Measurements from ENCODE around the gene MEIS2. TPM values are rescaled to one million over a fixed set of nuclear protein-coding genes. Genes with fewer than 3 reads are reported as not detected.
A peak's percentile ranks its signal among the peaks of the same experiment; 100 is the strongest.

Gene MEIS2
- total RNA-seq, 2 donors from 2014 or later = 24.3 to 29.8 TPM

- peak overlapping the region in 1 of 2 donors; percentile 49 for H3K27ac ChIP-seq
- no peaks in the 10 kb centered on the region for H3K9me3 ChIP-seq
- no peak for DNase-seq (ENCODE audit: low spot score)
- H3K36me3 ChIP-seq = no peaks in the 10 kb centered on the region
- peaks cover 0 to 10% of the 10 kb centered on the region in 2 donors for H3K4me1 ChIP-seq
- H3K4me3 ChIP-seq = no peak overlapping the region
- peaks cover 7 to 8% of the 10 kb centered on the region in 2 donors for H3K27me3 ChIP-seq
- no peak for TF ChIP-seq CTCF (IDR thresholded peaks at IDR 0.05)
These were observed 11.8 kb upstream of the MEIS2 start for GRCh38 chr15:37112171-37112570.

GRCh38 chr15:37111427-37111717, 11.0 kb upstream of the MEIS2 start:
- no peaks in the 10 kb centered on the region for H3K9me3 ChIP-seq
- no peaks in the 10 kb centered on the region for H3K36me3 ChIP-seq
- H3K27ac ChIP-seq = peak overlapping the region in 1 of 2 donors; percentile 49
- DNase-seq (ENCODE audit: low spot score) = no peak
- peak overlapping the region in 1 of 2 donors; percentile 49 for H3K4me3 ChIP-seq
- TF ChIP-seq CTCF (IDR thresholded peaks at IDR 0.05) = no peak
- peaks cover 7 to 10% of the 10 kb centered on the region in 2 donors for H3K27me3 ChIP-seq
- H3K4me1 ChIP-seq = peaks cover 0 to 10% of the 10 kb centered on the region in 2 donors

GRCh38 chr15:37109872-37110572, 9.7 kb upstream of the MEIS2 start:
- Histone ChIP-seq H3K9me3 (no peaks in the 10 kb centered on the region), H3K27me3 (peaks cover 7 to 10% of the 10 kb centered on the region in 2 donors), H3K36me3 (no peaks in the 10 kb centered on the region), H3K4me3 (peak overlapping the region; percentile 33 to 49), H3K27ac (peak overlapping the region; percentile 49 to 60), H3K4me1 (peaks cover 0 to 10% of the 10 kb centered on the region in 2 donors)
- DNase-seq (ENCODE audit: low spot score) = peak; percentile 74
- TF ChIP-seq CTCF (IDR thresholded peaks at IDR 0.05) = no peak

- TF ChIP-seq CTCF (IDR thresholded peaks at IDR 0.05) = no peak
- H3K27ac ChIP-seq = peak overlapping the region in 1 of 2 donors; percentile 49
- peaks cover 7 to 10% of the 10 kb centered on the region in 2 donors for H3K27me3 ChIP-seq
- no peaks in the 10 kb centered on the region for H3K36me3 ChIP-seq
- peak overlapping the region in 1 of 2 donors; percentile 49 for H3K4me3 ChIP-seq
- DNase-seq (ENCODE audit: low spot score) = no peak
- H3K9me3 ChIP-seq = no peaks in the 10 kb centered on the region
- peaks cover 0 to 10% of the 10 kb centered on the region in 2 donors for H3K4me1 ChIP-seq
These were observed 9.0 kb upstream of the MEIS2 start for GRCh38 chr15:37109168-37109871.

- H3K4me3 ChIP-seq = peak overlapping the region in 1 of 2 donors; percentile 49
- H3K4me1 ChIP-seq = peaks cover 0 to 10% of the 10 kb centered on the region in 2 donors
- H3K27me3 ChIP-seq = peaks cover 7 to 10% of the 10 kb centered on the region in 2 donors
- H3K27ac ChIP-seq = peak overlapping the region in 1 of 2 donors; percentile 49
- H3K9me3 ChIP-seq = no peaks in the 10 kb centered on the region
- TF ChIP-seq CTCF (IDR thresholded peaks at IDR 0.05) = no peak
- DNase-seq (ENCODE audit: low spot score) = no peak
- no peaks in the 10 kb centered on the region for H3K36me3 ChIP-seq
These were observed 8.2 kb upstream of the MEIS2 start for GRCh38 chr15:37108381-37109167.
